Caco-2 (cell line): Measurements from ENCODE around the gene SHROOM3. TPM values are rescaled to one million over a fixed set of nuclear protein-coding genes. Genes with fewer than 3 reads are reported as not detected.

Source experiments
- BruUV-seq: library from RNA; stranded (reverse); fragments of 400-500 nt; replicated peaks from 2 replicates; lab custom pipeline; 2021; lab: Mats Ljungman, UMichigan
- CTCF ChIA-PET: fragments of 300-600 bp; sonication (Branson Sonifier 250); formaldehyde crosslinking; loops from one replicate; lab custom pipeline; 2022; ENCODE audit warnings: antibody characterized with exemption; lab: Charles Lee
- POLR2A ChIA-PET: fragments of 300-600 bp; sonication (Branson Sonifier 250); formaldehyde crosslinking; loops from one replicate; lab custom pipeline; 2022; ENCODE audit warnings: antibody characterized with exemption; lab: Charles Lee
- DNase-seq, 2 experiments: peaks; one replicate each; pipeline versions ENCODE4 v3.0.0 to v3.0.0-alpha.2; 2020 to 2022
- H3K27me3 ChIP-seq: replicated peaks from 2 replicates; pipeline ENCODE4 v1.6.0; 2011; ENCODE audit warnings: low read length; ENCODE audit not compliant: control insufficient read depth, insufficient read depth
- H3K36me3 ChIP-seq: 2 replicates; pipeline ENCODE4 v1.5.1; 2011; ENCODE audit warnings: low read length; ENCODE audit not compliant: control insufficient read depth, insufficient read depth
- H3K4me1 ChIP-seq: fragments of 250-450 bp; sonication (Bioruptor Pico); 2 replicates; pipeline ENCODE4 v1.5.1; 2020; ENCODE audit warnings: mild to moderate bottlenecking
- H3K4me3 ChIP-seq: 2 replicates; pipeline ENCODE4 v1.5.1; 2011; ENCODE audit warnings: low read depth, mild to moderate bottlenecking, control low read depth, low read length
- H3K9me3 ChIP-seq: fragments of 250-450 bp; sonication (Bioruptor Pico); 2 replicates; pipeline ENCODE4 v1.5.1; 2020; ENCODE audit warnings: mild to moderate bottlenecking, moderate library complexity
- H3K27ac Mint-ChIP-seq: one replicate; pipeline ENCODE4 v1.8.0; 2022; ENCODE audit warnings: mixed read lengths; ENCODE audit not compliant: unreplicated experiment
- H3K27me3 Mint-ChIP-seq: one replicate; pipeline ENCODE4 v1.8.0; 2022; ENCODE audit warnings: mixed read lengths; ENCODE audit not compliant: insufficient read depth, unreplicated experiment
- H3K36me3 Mint-ChIP-seq: one replicate; pipeline ENCODE4 v1.8.0; 2022; ENCODE audit warnings: mild to moderate bottlenecking, mixed read lengths; ENCODE audit not compliant: insufficient read depth, unreplicated experiment
- H3K4me1 Mint-ChIP-seq: one replicate; pipeline ENCODE4 v1.8.0; 2022; ENCODE audit warnings: low read depth, mixed read lengths; ENCODE audit not compliant: unreplicated experiment
- H3K4me3 Mint-ChIP-seq: one replicate; pipeline ENCODE4 v1.8.0; 2022; ENCODE audit warnings: mild to moderate bottlenecking, moderate library complexity, mixed read lengths; ENCODE audit not compliant: unreplicated experiment
- H3K9me3 Mint-ChIP-seq: one replicate; pipeline ENCODE4 v1.8.0; 2022; ENCODE audit warnings: mixed read lengths; ENCODE audit not compliant: unreplicated experiment
- intact Hi-C: fragments of 100-400 bp; cut with micrococcal nuclease; formaldehyde crosslinking; loops from one replicate; pipeline ENCODE4 v1.10.0; 2022; ENCODE audit not compliant: unreplicated experiment
- total RNA-seq: library from RNA; stranded (reverse); gene quantifications from 2 replicates; pipeline ENCODE4 v1.2.3, GENCODE V29; 2022
- TF ChIP-seq, protein P1 (sequence below), 2 experiments: fragments of 200-600 bp in 1 of 2; IDR thresholded peaks; 1 replicate in 1 of 2; 2 replicates in 1 of 2; pipeline versions ENCODE4 v1.5.1 to v1.8.0; 2011 to 2022; ENCODE audit warnings: antibody characterized with exemption in 1 of 2, control low read depth in 1 of 2, inconsistent platforms in 1 of 2, low read depth in 1 of 2, low read length in 1 of 2, mild to moderate bottlenecking in 1 of 2, moderate library complexity in 1 of 2; ENCODE audit not compliant: insufficient read depth in 1 of 2, severe bottlenecking in 1 of 2, unreplicated experiment in 1 of 2

SHROOM3 gene
- total RNA-seq, 1 experiment from 2014 or later, result 16.3 TPM

DNA sequence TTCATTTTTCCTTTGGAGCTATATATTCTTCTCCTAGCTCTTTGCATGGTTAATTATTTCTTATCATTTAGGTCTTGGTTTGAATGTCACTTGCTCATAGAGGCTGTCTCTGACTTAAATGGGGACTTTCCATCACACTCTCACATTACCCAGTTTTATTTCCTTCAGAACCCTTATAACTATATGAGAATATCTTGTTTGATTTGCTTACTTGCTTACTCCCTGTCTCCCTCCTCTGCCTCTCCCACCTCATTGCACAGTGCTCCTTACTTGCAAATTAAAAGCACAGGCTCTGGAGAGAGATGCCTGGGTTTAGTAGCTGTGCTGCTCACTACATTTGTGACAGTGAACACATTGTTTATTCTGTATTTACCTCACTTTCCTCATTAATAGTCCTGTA is 288.3 kb downstream of the SHROOM3 start:
- Histone ChIP-seq H3K4me1 (no peaks in the 10 kb centered on the region), H3K9me3 (no peaks in the 10 kb centered on the region), H3K4me3 (no peak overlapping the region), H3K36me3 (no peaks in the 10 kb centered on the region), H3K27me3 (no peaks in the 10 kb centered on the region)
- no peak for DNase-seq
- Mint-ChIP-seq H3K4me3 (no peak overlapping the region), H3K27me3 (no peaks in the 10 kb centered on the region), H3K9me3 (no peaks in the 10 kb centered on the region), H3K36me3 (no peaks in the 10 kb centered on the region), H3K4me1 (peaks cover 7% of the 10 kb centered on the region), H3K27ac (no peak overlapping the region)
- CTCF ChIA-PET, result interaction anchor here (0.5 kb wide), 1 partner anchor 359 kb away, joined by 4 read pairs; no protein-coding TSS in a partner anchor
- no TSS peak for BruUV-seq
- POLR2A ChIA-PET, result interaction anchor here (0.6 kb wide), 1 partner anchor 135 kb away, joined by 4 read pairs; no protein-coding TSS in a partner anchor
- TF ChIP-seq, protein P1, sequence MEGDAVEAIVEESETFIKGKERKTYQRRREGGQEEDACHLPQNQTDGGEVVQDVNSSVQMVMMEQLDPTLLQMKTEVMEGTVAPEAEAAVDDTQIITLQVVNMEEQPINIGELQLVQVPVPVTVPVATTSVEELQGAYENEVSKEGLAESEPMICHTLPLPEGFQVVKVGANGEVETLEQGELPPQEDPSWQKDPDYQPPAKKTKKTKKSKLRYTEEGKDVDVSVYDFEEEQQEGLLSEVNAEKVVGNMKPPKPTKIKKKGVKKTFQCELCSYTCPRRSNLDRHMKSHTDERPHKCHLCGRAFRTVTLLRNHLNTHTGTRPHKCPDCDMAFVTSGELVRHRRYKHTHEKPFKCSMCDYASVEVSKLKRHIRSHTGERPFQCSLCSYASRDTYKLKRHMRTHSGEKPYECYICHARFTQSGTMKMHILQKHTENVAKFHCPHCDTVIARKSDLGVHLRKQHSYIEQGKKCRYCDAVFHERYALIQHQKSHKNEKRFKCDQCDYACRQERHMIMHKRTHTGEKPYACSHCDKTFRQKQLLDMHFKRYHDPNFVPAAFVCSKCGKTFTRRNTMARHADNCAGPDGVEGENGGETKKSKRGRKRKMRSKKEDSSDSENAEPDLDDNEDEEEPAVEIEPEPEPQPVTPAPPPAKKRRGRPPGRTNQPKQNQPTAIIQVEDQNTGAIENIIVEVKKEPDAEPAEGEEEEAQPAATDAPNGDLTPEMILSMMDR (IDR thresholded peaks at IDR 0.05; ENCODE audit: insufficient read depth in 1 of 2, low read depth in 1 of 2, low read length in 1 of 2, severe bottlenecking in 1 of 2, unreplicated experiment in 1 of 2), result no peak
- intact Hi-C loops, result no loop called here

DNA sequence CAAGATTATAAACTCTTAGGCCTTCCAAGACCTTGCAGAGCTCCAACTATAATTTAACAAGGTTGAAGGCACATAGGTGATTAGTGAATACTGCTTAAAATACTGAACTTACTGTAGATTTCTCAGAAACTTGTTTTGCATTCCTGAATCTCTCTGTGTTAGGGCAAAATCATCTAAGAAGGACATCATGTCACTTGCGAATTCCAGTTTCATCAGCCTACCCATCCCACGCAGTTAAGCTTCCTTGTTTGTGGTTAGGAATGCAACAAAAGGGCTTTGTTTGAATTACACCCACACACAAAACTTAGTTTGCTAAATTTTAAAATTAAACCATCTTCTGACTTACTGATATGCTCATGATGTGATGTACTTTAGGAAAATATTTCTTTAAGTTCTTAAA is 288.9 kb downstream of the SHROOM3 start:
- intact Hi-C loops, result no loop called here
- no peak overlapping the region for H3K4me3 Mint-ChIP-seq

DNA sequence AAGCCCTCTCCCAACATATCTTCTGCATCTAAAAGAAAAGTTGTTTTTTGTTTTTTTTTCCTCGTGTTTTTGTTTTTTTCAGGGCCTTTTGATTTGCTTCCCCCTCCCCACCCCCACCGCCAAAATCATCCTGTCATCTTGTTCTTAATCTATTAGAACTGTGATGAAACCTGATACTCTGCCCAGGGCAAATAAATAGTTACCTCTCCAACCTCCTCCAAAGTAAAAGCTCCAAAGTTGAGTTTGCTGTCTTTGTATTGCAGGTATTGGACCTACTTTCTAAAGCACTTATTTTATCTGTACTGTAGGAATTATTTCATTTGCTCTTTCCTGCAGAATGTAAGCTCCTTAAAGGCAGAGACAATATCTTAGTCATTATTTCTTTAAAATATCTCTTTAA is 290.0 kb downstream of the SHROOM3 start:
- no peaks in the 10 kb centered on the region for H3K9me3 Mint-ChIP-seq
- DNase-seq, result no peak
- intact Hi-C loops, result no loop called here
- no peaks in the 10 kb centered on the region for H3K9me3 ChIP-seq
- no peak overlapping the region for H3K4me3 ChIP-seq
- H3K27me3 ChIP-seq, result no peaks in the 10 kb centered on the region
- BruUV-seq, result no TSS peak
- no peaks in the 10 kb centered on the region for H3K4me1 ChIP-seq
- no peaks in the 10 kb centered on the region for H3K36me3 ChIP-seq
- H3K4me1 Mint-ChIP-seq, result peaks cover 7% of the 10 kb centered on the region
- no peak overlapping the region for H3K27ac Mint-ChIP-seq
- H3K4me3 Mint-ChIP-seq, result no peak overlapping the region
- no peaks in the 10 kb centered on the region for H3K36me3 Mint-ChIP-seq
- POLR2A ChIA-PET, result no interaction called here
- TF ChIP-seq, protein P1 (IDR thresholded peaks at IDR 0.05; ENCODE audit: insufficient read depth in 1 of 2, low read depth in 1 of 2, low read length in 1 of 2, severe bottlenecking in 1 of 2, unreplicated experiment in 1 of 2), result no peak
- CTCF ChIA-PET, result interaction anchor here (0.6 to 0.7 kb wide), 2 partner anchors 13 to 28 kb away, joined by 3 to 6 read pairs; no protein-coding TSS in a partner anchor
- H3K27me3 Mint-ChIP-seq, result no peaks in the 10 kb centered on the region

More for the DNA sequence above, 288.9 kb downstream of the SHROOM3 start:
- H3K4me1 Mint-ChIP-seq, result peaks cover 7% of the 10 kb centered on the region
- H3K36me3 Mint-ChIP-seq, result no peaks in the 10 kb centered on the region
- no peaks in the 10 kb centered on the region for H3K9me3 Mint-ChIP-seq
- no TSS peak for BruUV-seq
- POLR2A ChIA-PET, result interaction anchor here (0.6 kb wide), 1 partner anchor 135 kb away, joined by 4 read pairs; no protein-coding TSS in a partner anchor
- no peaks in the 10 kb centered on the region for H3K36me3 ChIP-seq
- no peak overlapping the region for H3K4me3 ChIP-seq
- no peaks in the 10 kb centered on the region for H3K4me1 ChIP-seq
- CTCF ChIA-PET, result no interaction called here
- H3K9me3 ChIP-seq, result no peaks in the 10 kb centered on the region
- DNase-seq, result no peak
- TF ChIP-seq, protein P1 (IDR thresholded peaks at IDR 0.05; ENCODE audit: insufficient read depth in 1 of 2, low read depth in 1 of 2, low read length in 1 of 2, severe bottlenecking in 1 of 2, unreplicated experiment in 1 of 2), result no peak
- no peaks in the 10 kb centered on the region for H3K27me3 ChIP-seq
- no peaks in the 10 kb centered on the region for H3K27me3 Mint-ChIP-seq
- H3K27ac Mint-ChIP-seq, result no peak overlapping the region
